IMR-90 (cell line): ENCODE results near the gene TRIM47. TPM values are rescaled to one million over a fixed set of nuclear protein-coding genes. Genes with fewer than 3 reads are reported as not detected.

ENCODE experiments used
- ATAC-seq: fragments of 200-7000 bp; cut with Tn5 transposase; 2 replicates; pipeline ENCODE4 v1.9.1; 2020; ENCODE audit warnings: low read depth, mild to moderate bottlenecking, moderate library complexity
- BruUV-seq: library from RNA; stranded (reverse); fragments of 400-500 nt; replicated peaks from 2 replicates; lab custom pipeline; 2021; lab: Mats Ljungman, UMichigan
- CTCF ChIA-PET: fragments of 300-600 bp; formaldehyde crosslinking; extraction: SDS; loops from one replicate; lab custom pipeline; 2021; ENCODE audit warnings: antibody characterized with exemption; lab: Yijun Ruan, JAX
- POLR2A ChIA-PET: fragments of 300-600 bp; sonication (Branson Sonifier 250); formaldehyde crosslinking; loops from one replicate; lab custom pipeline; 2022; ENCODE audit warnings: antibody characterized with exemption; ENCODE audit not compliant: unreplicated experiment; lab: Charles Lee
- DNase-seq: peaks from one replicate; pipeline ENCODE4 v3.0.0; 2013
- H2AFZ ChIP-seq: replicated peaks from 2 replicates; pipeline ENCODE3; 2013; ENCODE audit warnings: low read length, mild to moderate bottlenecking; ENCODE audit not compliant: poor library complexity
- H2AK5ac ChIP-seq: 2 replicates; pipeline ENCODE4 v1.6.1; 2013; ENCODE audit warnings: low read depth, low read length, inconsistent platforms
- H2AK9ac ChIP-seq: replicated peaks from 2 replicates; pipeline ENCODE3; 2013; ENCODE audit warnings: mild to moderate bottlenecking, low read depth, low read length, moderate library complexity; ENCODE audit not compliant: poor library complexity
- H2BK120ac ChIP-seq: 2 replicates; pipeline ENCODE4 v1.6.1; 2013; ENCODE audit warnings: low read depth, low read length, inconsistent platforms
- H2BK15ac ChIP-seq: 3 replicates; pipeline ENCODE4 v1.6.1; 2013; ENCODE audit warnings: low read depth, low read length, inconsistent platforms
- H2BK20ac ChIP-seq: 2 replicates; pipeline ENCODE4 v1.6.1; 2013; ENCODE audit warnings: low read depth, mild to moderate bottlenecking, inconsistent platforms, low read length, moderate library complexity
- H2BK5ac ChIP-seq: 2 replicates; pipeline ENCODE4 v1.6.1; 2013; ENCODE audit warnings: mild to moderate bottlenecking, low read depth, low read length, inconsistent platforms; ENCODE audit not compliant: poor library complexity, severe bottlenecking
- H3K14ac ChIP-seq: replicated peaks from 2 replicates; pipeline ENCODE4 v1.6.1; 2013; ENCODE audit warnings: low read depth, low read length, inconsistent platforms
- H3K18ac ChIP-seq: 2 replicates; pipeline ENCODE4 v1.6.1; 2013; ENCODE audit warnings: low read depth, low read length, control low read depth
- H3K23ac ChIP-seq: 2 replicates; pipeline ENCODE4 v1.6.1; 2013; ENCODE audit warnings: low read depth, low read length, inconsistent platforms
- H3K27ac ChIP-seq: 2 replicates; pipeline ENCODE4 v1.5.1; 2013; ENCODE audit warnings: mild to moderate bottlenecking, control low read depth, low read length; ENCODE audit not compliant: insufficient read depth
- H3K27me3 ChIP-seq: 2 replicates; pipeline ENCODE4 v1.6.1; 2013; ENCODE audit warnings: low read length; ENCODE audit not compliant: control insufficient read depth, insufficient read depth
- H3K36me3 ChIP-seq: 2 replicates; pipeline ENCODE4 v1.6.1; 2013; ENCODE audit warnings: low read length, mixed read lengths; ENCODE audit not compliant: control insufficient read depth, insufficient read depth
- H3K4ac ChIP-seq: 2 replicates; pipeline ENCODE4 v1.6.1; 2013; ENCODE audit warnings: low read depth, low read length, inconsistent platforms
- H3K4me1 ChIP-seq: 2 replicates; pipeline ENCODE4 v1.6.1; 2013; ENCODE audit warnings: low read length, mixed read lengths; ENCODE audit not compliant: control insufficient read depth, insufficient read depth
- H3K4me2 ChIP-seq: 2 replicates; pipeline ENCODE4 v1.6.1; 2013; ENCODE audit warnings: low read depth, mild to moderate bottlenecking, control low read depth, low read length, moderate library complexity
- H3K4me3 ChIP-seq: 2 replicates; pipeline ENCODE4 v1.5.1; 2013; ENCODE audit warnings: low read depth, mild to moderate bottlenecking, control low read depth, low read length, moderate library complexity; ENCODE audit not compliant: insufficient read depth
- H3K56ac ChIP-seq: 2 replicates; pipeline ENCODE4 v1.6.1; 2013; ENCODE audit warnings: low read length, inconsistent platforms; ENCODE audit not compliant: insufficient read depth; ENCODE audit errors: extremely low read depth
- H3K79me1 ChIP-seq, 2 experiments: 2 replicates each; pipeline ENCODE4 v1.6.1; 2013; ENCODE audit warnings: low read length in 2 of 2, inconsistent platforms in 1 of 2, low read depth in 1 of 2
- H3K9ac ChIP-seq: 2 replicates; pipeline ENCODE4 v1.6.1; 2013; ENCODE audit warnings: low read depth, low read length, control low read depth
- H3K9me1 ChIP-seq: 2 replicates; pipeline ENCODE4 v1.6.1; 2013; ENCODE audit warnings: low read length, inconsistent platforms; ENCODE audit not compliant: insufficient read depth
- H3K9me3 ChIP-seq: 2 replicates; pipeline ENCODE4 v1.6.1; 2013; ENCODE audit warnings: low read length; ENCODE audit not compliant: control insufficient read depth, insufficient read depth
- H4K20me1 ChIP-seq: 2 replicates; pipeline ENCODE4 v1.6.1; 2013; ENCODE audit warnings: low read length, inconsistent platforms; ENCODE audit not compliant: insufficient read depth
- H4K5ac ChIP-seq: 2 replicates; pipeline ENCODE4 v1.6.1; 2013; ENCODE audit warnings: mild to moderate bottlenecking, low read depth, low read length, control low read depth
- H4K8ac ChIP-seq, 2 experiments: 2 replicates each; pipeline ENCODE4 v1.6.1; 2013; ENCODE audit warnings: low read depth in 2 of 2, low read length in 2 of 2, control low read depth in 1 of 2, inconsistent platforms in 1 of 2
- H4K91ac ChIP-seq: 2 replicates; pipeline ENCODE4 v1.6.1; 2013; ENCODE audit warnings: low read depth, low read length, inconsistent platforms; ENCODE audit not compliant: insufficient read depth
- CHD1 ChIP-seq: IDR thresholded peaks from 2 replicates; pipeline ENCODE4 v1.6.1; 2012; ENCODE audit warnings: low read depth, low read length, improper control_type of control experiment
- FOS ChIP-seq: fragments of 150-350 bp; IDR thresholded peaks from 2 replicates; pipeline ENCODE4 v1.6.1; 2016; ENCODE audit warnings: low read depth, low read length
- MXI1 ChIP-seq: IDR thresholded peaks from 2 replicates; pipeline ENCODE4 v1.6.1; 2012; ENCODE audit warnings: low read depth, mild to moderate bottlenecking, low read length, moderate library complexity, borderline replicate concordance
- POLR2A ChIP-seq: IDR thresholded peaks from 2 replicates; pipeline ENCODE4 v1.6.1; 2012; ENCODE audit warnings: mild to moderate bottlenecking, low read depth, low read length
- WGBS, 2 experiments: methylation state at CpG; one replicate each; pipeline versions ENCODE4 v1.1.5 to v1.1.7; 2013; ENCODE audit warnings: missing lambda C conversion rate in 2 of 2; ENCODE audit not compliant: insufficient read length in 1 of 2; ENCODE audit errors: extremely low coverage in 2 of 2; 5-methylcytosine and 5-hydroxymethylcytosine counted together
- dilution Hi-C: fragments of 300-500 bp; cut with HindIII; formaldehyde crosslinking; loops from one replicate; pipeline ENCODE4 v1.14.3; 2018; ENCODE audit warnings: low sequenced_read_pairs; ENCODE audit not compliant: unreplicated experiment
- in situ Hi-C: fragments of 300-500 bp; cut with MboI; formaldehyde crosslinking; loops from 3 replicates; pipeline ENCODE4 v1.14.3; 2019; ENCODE audit warnings: low sequenced_read_pairs, inconsistent platforms, mixed read lengths
- intact Hi-C: fragments of 100-400 bp; cut with micrococcal nuclease; formaldehyde crosslinking; loops from 2 replicates; pipeline ENCODE4 v1.10.0; 2022
- polyA plus RNA-seq, 3 experiments: library from polyadenylated mRNA; depleted of rRNA; stranded (reverse); fragments of >200 nt; gene quantifications; 2 replicates each; pipeline ENCODE4 v1.2.3, GENCODE V29; 2012; ENCODE audit warnings: low replicate concordance in 1 of 3
- total RNA-seq: library from RNA; depleted of rRNA; stranded (reverse); fragments of >200 nt; gene quantifications from 2 replicates; pipeline ENCODE4 v1.2.3, GENCODE V29; 2012
- TF ChIP-seq, protein P1 (sequence below): fragments of 150-350 bp; IDR thresholded peaks from 2 replicates; pipeline ENCODE4 v1.6.1; 2017; ENCODE audit warnings: mild to moderate bottlenecking, antibody characterized with exemption, low read length, low read depth

Gene TRIM47
- total and polyA plus RNA-seq, 2 of the 4 experiments (the other 2 are of a cell fraction): 1.4 to 7.5 TPM

DNA sequence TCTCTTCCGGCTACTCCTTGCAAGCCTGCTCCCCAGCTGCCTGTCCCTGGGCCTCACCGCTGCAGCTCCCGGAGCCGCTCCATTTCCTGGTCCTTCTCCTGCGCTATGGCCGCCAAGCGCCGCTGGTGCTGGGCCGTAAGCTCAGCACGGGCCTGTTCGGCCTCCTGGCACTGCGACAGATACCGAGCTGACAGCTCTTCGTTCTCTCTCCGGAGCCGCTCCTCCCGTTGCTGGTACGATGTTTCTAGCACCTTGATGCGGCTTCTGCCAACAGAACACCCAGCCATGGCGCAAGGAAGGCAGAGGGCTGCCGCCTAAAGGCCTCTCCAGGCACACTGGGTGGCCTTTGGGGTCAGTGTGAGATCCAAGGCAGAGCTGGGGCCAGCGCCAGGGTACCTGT lies 41.2 kb upstream of the TRIM47 start:
- Histone ChIP-seq H2AFZ (no peak overlapping the region), H3K4ac (no peak overlapping the region), H3K4me1 (no peaks in the 10 kb centered on the region), H2BK15ac (no peak overlapping the region), H2BK20ac (no peak overlapping the region), H2BK5ac (no peak overlapping the region), H3K9me1 (no peaks in the 10 kb centered on the region; the same call in 1 of the 2 replicates), H3K18ac (no peak overlapping the region), H3K4me2 (no peak overlapping the region), H4K8ac (no peak overlapping the region), H3K36me3 (peaks cover 11% of the 10 kb centered on the region), H3K9ac (no peak overlapping the region), H3K4me3 (no peak overlapping the region), H3K79me1 (no peaks in the 10 kb centered on the region), H4K91ac (no peak overlapping the region), H4K20me1 (no peaks in the 10 kb centered on the region; the same call in 1 of the 2 replicates), H2AK9ac (peak overlapping the region; percentile 26), H4K5ac (no peak overlapping the region), H3K27me3 (no peaks in the 10 kb centered on the region), H2BK120ac (no peak overlapping the region), H3K23ac (no peak overlapping the region), H3K14ac (no peak overlapping the region), H3K56ac (no peak overlapping the region), H3K9me3 (no peaks in the 10 kb centered on the region), H3K27ac (no peak overlapping the region), H2AK5ac (no peak overlapping the region)
- CTCF ChIA-PET: no interaction called here
- DNase-seq (no peak), ATAC-seq (no peak)
- no TSS peak for BruUV-seq
- TF ChIP-seq POLR2A: no peak
- TF ChIP-seq MXI1: no peak
- no peak for TF ChIP-seq FOS
- no peak for TF ChIP-seq CHD1
- TF ChIP-seq, protein P1, sequence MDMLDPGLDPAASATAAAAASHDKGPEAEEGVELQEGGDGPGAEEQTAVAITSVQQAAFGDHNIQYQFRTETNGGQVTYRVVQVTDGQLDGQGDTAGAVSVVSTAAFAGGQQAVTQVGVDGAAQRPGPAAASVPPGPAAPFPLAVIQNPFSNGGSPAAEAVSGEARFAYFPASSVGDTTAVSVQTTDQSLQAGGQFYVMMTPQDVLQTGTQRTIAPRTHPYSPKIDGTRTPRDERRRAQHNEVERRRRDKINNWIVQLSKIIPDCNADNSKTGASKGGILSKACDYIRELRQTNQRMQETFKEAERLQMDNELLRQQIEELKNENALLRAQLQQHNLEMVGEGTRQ: no peak
- 98% methylated on average over 11 of the region's 22 CpGs; no CpG with 5 or more reads in 1 of the 2 experiments for WGBS, 2 experiments
- dilution Hi-C loops (no loop called here), in situ Hi-C loops (no loop called here), intact Hi-C loops (no loop called here)
- POLR2A ChIA-PET: no interaction called here
